Raji (cell line): ENCODE data around the gene SPAM1.

Experiments used
- POLR2A ChIP-seq: IDR thresholded peaks from 2 replicates; pipeline ENCODE4 v1.6.1; 2011; ENCODE audit warnings: low read depth, low read length, control low read depth; ENCODE audit not compliant: insufficient read depth

The SPAM1 gene

DNA sequence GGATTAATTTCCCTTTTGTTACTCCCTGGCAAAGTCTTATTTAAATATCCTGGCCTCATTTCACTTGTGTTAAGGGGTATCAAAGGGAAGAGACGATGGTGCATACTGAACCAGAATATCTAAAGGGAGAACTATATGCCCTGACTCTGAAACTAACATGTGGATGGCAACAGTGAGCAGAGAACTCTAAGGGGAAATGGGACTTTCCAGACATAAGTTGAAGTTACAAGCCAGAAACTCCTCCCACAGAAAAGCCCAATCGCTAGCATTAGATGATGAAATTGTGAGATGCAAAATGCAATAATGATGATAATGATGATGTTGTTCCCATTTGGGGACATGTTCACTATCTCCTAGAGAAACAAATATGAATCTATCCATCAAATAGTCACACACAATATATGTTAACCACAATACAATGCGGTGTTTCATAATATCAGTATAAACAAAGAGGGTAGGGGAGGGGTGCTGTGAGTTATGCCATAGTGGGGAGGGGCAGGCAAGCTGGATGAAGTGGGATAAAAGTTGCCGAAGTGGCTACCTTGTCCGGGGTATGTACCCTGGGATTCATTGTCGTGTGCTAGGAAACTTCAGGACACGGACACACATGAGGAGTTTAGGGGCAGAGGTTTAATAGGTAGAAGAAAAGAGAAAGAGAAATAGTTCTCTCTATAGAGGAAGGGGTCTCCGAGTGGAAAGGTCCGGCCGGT is 70.7 kb downstream of the SPAM1 start:
- no peak for TF ChIP-seq POLR2A

DNA sequence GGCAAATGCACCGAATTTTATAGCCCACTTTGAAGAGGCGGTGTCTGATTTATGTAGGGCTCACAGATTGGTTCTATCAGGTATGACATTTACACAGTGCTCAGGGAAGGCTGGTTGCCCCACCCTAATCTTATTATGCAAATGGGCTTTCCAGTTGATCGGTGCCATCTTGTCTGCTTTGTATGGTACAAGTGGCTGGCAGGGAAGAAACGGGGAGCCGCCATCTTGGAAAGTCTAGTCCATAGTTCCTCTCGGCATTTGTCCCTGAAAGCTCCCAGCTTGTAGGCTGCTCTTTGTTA is 71.2 kb downstream of the SPAM1 start:
- TF ChIP-seq POLR2A: no peak

DNA sequence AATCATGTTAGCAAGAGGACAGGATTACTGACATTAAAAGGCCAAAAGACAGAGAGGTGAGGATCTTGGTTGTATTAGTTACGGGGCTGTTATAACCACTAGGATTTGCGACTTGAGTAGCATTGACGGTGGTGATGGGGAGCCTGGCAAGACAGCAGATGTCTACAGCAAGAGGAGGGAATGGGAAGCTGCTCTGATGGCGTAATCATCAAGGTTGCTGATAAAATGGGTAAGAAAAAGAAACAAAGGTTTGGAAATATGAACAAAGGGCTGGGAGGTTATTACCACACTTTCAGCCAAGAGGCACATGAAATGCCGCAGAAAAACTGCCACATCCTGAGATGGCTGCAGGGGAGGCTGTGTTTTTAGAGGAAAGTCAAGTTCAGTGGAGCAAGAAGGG is 73.9 kb downstream of the SPAM1 start:
- no peak for TF ChIP-seq POLR2A

DNA sequence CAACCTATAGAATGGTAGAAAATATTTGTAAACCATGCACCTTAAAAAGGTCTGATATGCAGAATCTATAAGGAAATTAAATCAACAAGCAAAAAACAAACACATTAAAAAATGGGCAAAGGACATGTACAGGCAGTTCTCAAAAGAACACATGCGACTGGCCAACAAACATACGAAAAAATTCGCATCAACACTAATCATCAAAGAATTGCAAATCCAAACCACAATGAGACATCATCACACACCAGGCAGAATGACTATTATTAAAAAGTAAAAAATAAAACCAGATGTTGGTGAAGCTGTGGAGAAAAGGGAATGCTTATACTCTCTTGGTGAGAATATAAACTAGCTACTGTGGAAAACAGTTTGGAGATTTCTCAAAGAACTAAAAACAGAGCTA is 74.7 kb downstream of the SPAM1 start:
- TF ChIP-seq POLR2A: no peak

DNA sequence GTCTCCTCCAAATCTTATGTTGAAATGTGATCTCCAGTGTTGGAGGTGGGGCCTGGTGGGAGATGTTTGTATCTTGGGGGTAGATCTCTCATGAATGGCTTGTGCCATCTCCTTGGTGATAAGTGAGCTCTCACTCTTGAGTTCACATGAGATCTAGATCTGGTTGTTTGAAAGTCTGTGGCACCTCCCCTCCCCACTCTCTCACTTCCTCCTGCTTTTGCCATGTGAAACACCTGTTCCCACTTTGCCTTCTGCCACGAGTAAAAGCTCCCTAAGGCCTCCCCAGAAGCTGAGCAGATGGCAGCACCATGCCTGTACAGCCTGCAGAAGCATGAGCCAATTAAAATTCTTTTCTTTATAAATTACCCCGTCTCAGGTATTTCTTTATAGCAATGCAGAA is 84.3 kb downstream of the SPAM1 start:
- TF ChIP-seq POLR2A: no peak
